T follicular helper cell (primary cell): ENCODE measurements around the gene KCNAB1.

Experiments used
- DNase-seq: peaks from one replicate; pipeline ENCODE4 v3.0.0-alpha.2; 2020; ENCODE audit warnings: low read depth

KCNAB1 gene

GRCh38 chr3:156576051-156576450 is 455.7 kb downstream of the KCNAB1 start:
- DNase-seq, result no peak

- DNase-seq, result no peak
Measured at GRCh38 chr3:156576651-156577348, 456.4 kb downstream of the KCNAB1 start.

- no peak for DNase-seq
Measured at GRCh38 chr3:156577736-156578135, 457.4 kb downstream of the KCNAB1 start.

GRCh38 chr3:156579427-156579851 is 459.1 kb downstream of the KCNAB1 start:
- DNase-seq, result no peak

- no peak for DNase-seq
Measured at GRCh38 chr3:156581033-156581432, 460.7 kb downstream of the KCNAB1 start.

GRCh38 chr3:156581954-156582353 is 461.6 kb downstream of the KCNAB1 start:
- DNase-seq, result no peak

GRCh38 chr3:156582532-156583183 is 462.3 kb downstream of the KCNAB1 start:
- no peak for DNase-seq

GRCh38 chr3:156583469-156583868 is 463.1 kb downstream of the KCNAB1 start:
- DNase-seq, result no peak

- DNase-seq, result no peak
Measured at GRCh38 chr3:156586905-156587759, 466.8 kb downstream of the KCNAB1 start.

- DNase-seq, result no peak
Measured at GRCh38 chr3:156587760-156588069, 467.3 kb downstream of the KCNAB1 start.
